GM19467 (cell line): ENCODE results near the gene TWIST2.

Source experiments
- ATAC-seq: cut with Tn5 transposase; IDR thresholded peaks from one replicate; pipeline ENCODE4 v1.9.1; 2021; ENCODE audit warnings: mild to moderate bottlenecking, moderate library complexity; ENCODE audit not compliant: unreplicated experiment

The TWIST2 gene

GRCh38 chr2:238916176-238916874 lies 68.4 kb downstream of the TWIST2 start:
- no peak for ATAC-seq

- ATAC-seq, result no peak
These were observed 69.1 kb downstream of the TWIST2 start for GRCh38 chr2:238916875-238917590.

GRCh38 chr2:238919307-238919706 lies 71.4 kb downstream of the TWIST2 start:
- ATAC-seq, result no peak

GRCh38 chr2:238920053-238920452 lies 72.2 kb downstream of the TWIST2 start:
- no peak for ATAC-seq

GRCh38 chr2:238920601-238921001 lies 72.7 kb downstream of the TWIST2 start:
- ATAC-seq, result no peak

- no peak for ATAC-seq
These were observed 73.4 kb downstream of the TWIST2 start for GRCh38 chr2:238921259-238921658.

- no peak for ATAC-seq
These were observed 73.9 kb downstream of the TWIST2 start for GRCh38 chr2:238921681-238922319.

- ATAC-seq, result no peak
These were observed 74.5 kb downstream of the TWIST2 start for GRCh38 chr2:238922435-238922834.

GRCh38 chr2:238924032-238924431 lies 76.1 kb downstream of the TWIST2 start:
- ATAC-seq, result no peak

GRCh38 chr2:238924796-238925195 lies 76.9 kb downstream of the TWIST2 start:
- no peak for ATAC-seq

- no peak for ATAC-seq
These were observed 77.4 kb downstream of the TWIST2 start for GRCh38 chr2:238925281-238925680.

- ATAC-seq, result no peak
These were observed 78.1 kb downstream of the TWIST2 start for GRCh38 chr2:238925816-238926521.

- no peak for ATAC-seq
These were observed 79.1 kb downstream of the TWIST2 start for GRCh38 chr2:238926761-238927611.

- no peak for ATAC-seq
These were observed 80.0 kb downstream of the TWIST2 start for GRCh38 chr2:238927746-238928519.

GRCh38 chr2:238928520-238929241 lies 80.8 kb downstream of the TWIST2 start:
- no peak for ATAC-seq

- ATAC-seq, result no peak
These were observed 81.6 kb downstream of the TWIST2 start for GRCh38 chr2:238929242-238930081.

- ATAC-seq, result no peak
These were observed 82.3 kb downstream of the TWIST2 start for GRCh38 chr2:238930216-238930615.
